C4-2B (cell line): ENCODE data around the gene MACROD1.

Experiments
- CTCF ChIP-seq: fragments of 450-650 bp; conservative IDR thresholded peaks from 2 replicates; pipeline ENCODE4 v1.5.1; 2017; ENCODE audit warnings: mild to moderate bottlenecking
- ZFX ChIP-seq: fragments of 450-650 bp; IDR thresholded peaks from 2 replicates; pipeline ENCODE4 v1.6.1; 2017

DNA sequence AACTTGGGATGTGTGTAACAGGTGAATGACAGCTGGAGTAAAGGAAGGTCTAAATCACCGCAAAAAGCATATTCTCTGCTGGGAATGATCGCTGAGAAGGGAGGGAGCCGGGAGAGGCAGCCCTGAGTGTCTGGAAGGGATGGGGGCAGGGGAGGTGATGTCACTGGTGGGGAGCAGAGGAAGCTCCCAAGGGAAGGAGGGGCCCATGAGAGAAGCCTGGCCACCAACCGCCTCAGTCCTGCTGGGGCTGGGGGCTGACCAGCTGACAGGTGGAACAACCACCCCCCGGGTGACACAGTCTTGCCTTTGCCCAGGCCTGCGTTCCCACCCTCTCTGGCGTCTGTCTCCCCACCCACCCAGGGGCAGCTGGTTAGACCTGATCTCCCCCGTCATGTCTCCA, 136.1 kb downstream of the MACROD1 start:
- TF ChIP-seq CTCF (no peak), ZFX (no peak)
